ENCODE data around the gene ZNF485. TPM values are rescaled to one million over a fixed set of nuclear protein-coding genes. Genes with fewer than 3 reads are reported as not detected.

Gene ZNF485
- total and polyA plus RNA-seq, 10 of the 15 experiments (the other 5 are each of a cell fraction or from before 2014, with no cell fraction given) = 3.2 to 7.6 (median 5.1) TPM

DNA sequence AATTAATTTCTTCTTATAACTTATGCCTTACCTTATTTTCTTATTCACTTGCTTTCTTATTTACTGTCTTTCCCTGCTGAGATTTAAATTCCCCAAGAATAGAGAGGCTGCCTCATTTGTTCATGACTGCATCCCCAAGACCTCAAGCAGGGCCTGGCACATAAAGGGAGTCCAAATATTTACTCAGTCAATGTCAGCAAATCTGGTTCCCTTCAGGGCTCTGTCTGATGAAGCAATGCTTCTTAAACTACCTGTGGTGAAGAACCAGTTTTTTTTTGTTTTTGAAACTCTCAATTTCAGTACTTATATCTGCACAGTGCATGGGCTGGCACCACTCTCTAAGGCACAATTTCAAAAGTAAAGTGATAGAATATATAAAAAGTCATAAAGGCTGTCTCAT, 36.6 kb upstream of the ZNF485 start:
- ATAC-seq (no peak), DNase-seq (ENCODE audit: low read depth, low spot score) (no peak), FAIRE-seq (no peak)
- SMC1A ChIA-PET (ENCODE audit: uncharacterized antibody, unreplicated experiment) = no interaction called here
- no peaks in the 10 kb centered on the region for H3K4me1 ChIP-seq (ENCODE audit: control insufficient read depth, insufficient read depth, low read length)
- POLR2A ChIA-PET = no interaction called here
- H2AFZ ChIP-seq (ENCODE audit: control insufficient read depth, low read depth, low read length) = no peak overlapping the region
- no peak for TF ChIP-seq LARP7 (IDR thresholded peaks at IDR 0.05)
- TF ChIP-seq, protein P1, sequence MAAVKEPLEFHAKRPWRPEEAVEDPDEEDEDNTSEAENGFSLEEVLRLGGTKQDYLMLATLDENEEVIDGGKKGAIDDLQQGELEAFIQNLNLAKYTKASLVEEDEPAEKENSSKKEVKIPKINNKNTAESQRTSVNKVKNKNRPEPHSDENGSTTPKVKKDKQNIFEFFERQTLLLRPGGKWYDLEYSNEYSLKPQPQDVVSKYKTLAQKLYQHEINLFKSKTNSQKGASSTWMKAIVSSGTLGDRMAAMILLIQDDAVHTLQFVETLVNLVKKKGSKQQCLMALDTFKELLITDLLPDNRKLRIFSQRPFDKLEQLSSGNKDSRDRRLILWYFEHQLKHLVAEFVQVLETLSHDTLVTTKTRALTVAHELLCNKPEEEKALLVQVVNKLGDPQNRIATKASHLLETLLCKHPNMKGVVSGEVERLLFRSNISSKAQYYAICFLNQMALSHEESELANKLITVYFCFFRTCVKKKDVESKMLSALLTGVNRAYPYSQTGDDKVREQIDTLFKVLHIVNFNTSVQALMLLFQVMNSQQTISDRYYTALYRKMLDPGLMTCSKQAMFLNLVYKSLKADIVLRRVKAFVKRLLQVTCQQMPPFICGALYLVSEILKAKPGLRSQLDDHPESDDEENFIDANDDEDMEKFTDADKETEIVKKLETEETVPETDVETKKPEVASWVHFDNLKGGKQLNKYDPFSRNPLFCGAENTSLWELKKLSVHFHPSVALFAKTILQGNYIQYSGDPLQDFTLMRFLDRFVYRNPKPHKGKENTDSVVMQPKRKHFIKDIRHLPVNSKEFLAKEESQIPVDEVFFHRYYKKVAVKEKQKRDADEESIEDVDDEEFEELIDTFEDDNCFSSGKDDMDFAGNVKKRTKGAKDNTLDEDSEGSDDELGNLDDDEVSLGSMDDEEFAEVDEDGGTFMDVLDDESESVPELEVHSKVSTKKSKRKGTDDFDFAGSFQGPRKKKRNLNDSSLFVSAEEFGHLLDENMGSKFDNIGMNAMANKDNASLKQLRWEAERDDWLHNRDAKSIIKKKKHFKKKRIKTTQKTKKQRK (IDR thresholded peaks at IDR 0.05; ENCODE audit: low read depth, low read length) = no peak
- no peak for TF ChIP-seq NFXL1 (IDR thresholded peaks at IDR 0.05; ENCODE audit: borderline replicate concordance)
- no peak for TF ChIP-seq MTA2 (IDR thresholded peaks at IDR 0.05; ENCODE audit: low read depth)
- H3K4me2 ChIP-seq (ENCODE audit: control insufficient read depth, insufficient read depth) = no peak overlapping the region
- intact Hi-C loops (cut with micrococcal nuclease; ENCODE audit: unreplicated experiment) = no loop called here
- no peak overlapping the region for H3K4me3 ChIP-seq
- no peaks in the 10 kb centered on the region for H3K27me3 ChIP-seq (replicated peaks in 1 of 2; ENCODE audit: control insufficient read depth in 2 of 2, insufficient read depth in 2 of 2, low read length in 1 of 2)
- H3K79me2 ChIP-seq (ENCODE audit: control insufficient read depth, insufficient read depth, low read length) = no peaks in the 10 kb centered on the region
- no peak overlapping the region for H3K9ac ChIP-seq (ENCODE audit: control insufficient read depth, insufficient read depth, low read length)
- no peak overlapping the region for H3K27ac ChIP-seq (ENCODE audit: control insufficient read depth, insufficient read depth)
- H4K20me1 ChIP-seq (ENCODE audit: control insufficient read depth, insufficient read depth) = no peaks in the 10 kb centered on the region
- H3K36me3 ChIP-seq (ENCODE audit: control insufficient read depth in 2 of 2, insufficient read depth in 2 of 2, low read length in 1 of 2) = no peaks in the 10 kb centered on the region
- CTCF ChIA-PET = no interaction called here
- RAD21 ChIA-PET (ENCODE audit: unreplicated experiment) = no interaction called here
- H3K9me3 ChIP-seq (replicated peaks; ENCODE audit: control insufficient read depth, insufficient read depth, low read length) = no peaks in the 10 kb centered on the region; the same call in 2 of the 3 replicates
- in situ Hi-C loops (cut with MboI) = no loop called here
- BruUV-seq (replicated peaks) = no TSS peak

DNA sequence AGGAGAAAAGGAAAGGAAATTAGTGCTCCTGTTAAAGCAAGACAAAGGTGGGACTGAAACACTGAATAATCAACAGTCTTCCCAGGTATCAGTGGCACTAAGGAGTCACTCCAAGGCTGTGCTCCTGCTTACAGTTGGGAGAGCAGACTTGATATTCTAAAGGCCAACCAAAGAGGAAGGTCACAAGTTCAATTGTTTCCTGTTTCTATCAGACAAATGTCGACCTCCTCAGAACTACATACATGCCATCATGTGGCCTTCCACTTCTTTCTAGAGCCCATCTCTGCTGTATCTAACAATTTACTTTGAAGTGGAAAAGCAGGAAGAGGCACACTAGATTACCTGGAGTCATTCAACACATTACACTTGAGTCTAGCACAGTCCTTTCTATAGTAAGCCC, 35.3 kb upstream of the ZNF485 start:
- intact Hi-C loops (cut with micrococcal nuclease; ENCODE audit: unreplicated experiment) (no loop called here), in situ Hi-C loops (cut with MboI) (no loop called here)
- Histone ChIP-seq H3K4me2 (ENCODE audit: control insufficient read depth, insufficient read depth) (no peak overlapping the region), H3K4me1 (ENCODE audit: control insufficient read depth, insufficient read depth, low read length) (no peaks in the 10 kb centered on the region), H3K9ac (ENCODE audit: control insufficient read depth, insufficient read depth, low read length) (no peak overlapping the region), H3K4me3 (no peak overlapping the region), H3K36me3 (ENCODE audit: control insufficient read depth in 2 of 2, insufficient read depth in 2 of 2, low read length in 1 of 2) (no peaks in the 10 kb centered on the region), H3K79me2 (ENCODE audit: control insufficient read depth, insufficient read depth, low read length) (no peaks in the 10 kb centered on the region), H3K9me3 (replicated peaks; ENCODE audit: control insufficient read depth, insufficient read depth, low read length) (peaks cover 3% of the 10 kb centered on the region), H4K20me1 (ENCODE audit: control insufficient read depth, insufficient read depth) (no peaks in the 10 kb centered on the region), H3K27ac (ENCODE audit: control insufficient read depth, insufficient read depth) (no peak overlapping the region), H3K27me3 (replicated peaks in 1 of 2; ENCODE audit: control insufficient read depth in 2 of 2, insufficient read depth in 2 of 2, low read length in 1 of 2) (no peaks in the 10 kb centered on the region), H2AFZ (ENCODE audit: control insufficient read depth, low read depth, low read length) (no peak overlapping the region)
- no peak for FAIRE-seq
- DNase-seq (ENCODE audit: low read depth, low spot score) = no peak
- RAD21 ChIA-PET (ENCODE audit: unreplicated experiment) = no interaction called here
- SMC1A ChIA-PET (ENCODE audit: uncharacterized antibody, unreplicated experiment) = no interaction called here
- BruUV-seq (replicated peaks) = no TSS peak
- no peak for ATAC-seq
- WGBS (ENCODE audit: insufficient coverage, insufficient replicate concordance, low lambda C conversion rate, missing lambda C conversion rate) = 0% methylated on average over 1 of the region's 1 CpG
- CTCF ChIA-PET = no interaction called here
- POLR2A ChIA-PET = no interaction called here
- TF ChIP-seq NRF1 (conservative IDR thresholded peaks at IDR 0.05; ENCODE audit: low read depth, low read length) (no peak), BRCA1 (IDR thresholded peaks at IDR 0.05; ENCODE audit: low read depth, low read length) (no peak), TCF12 (IDR thresholded peaks at IDR 0.05; ENCODE audit: low read depth, low read length) (no peak), ZNF24 (IDR thresholded peaks at IDR 0.05) (no peak), ZNF622 (IDR thresholded peaks at IDR 0.05) (no peak), HCFC1 (IDR thresholded peaks at IDR 0.05; ENCODE audit: low read length) (no peak), ZNF274 (IDR thresholded peaks at IDR 0.05; ENCODE audit: insufficient read depth, insufficient read length) (no peak), CEBPB (IDR thresholded peaks at IDR 0.05; ENCODE audit: borderline replicate concordance in 1 of 2, low read depth in 2 of 2, low read length in 2 of 2) (no peak), BMI1 (IDR thresholded peaks at IDR 0.05; ENCODE audit: borderline replicate concordance) (no peak), POLR2AphosphoS2 (IDR thresholded peaks at IDR 0.05; ENCODE audit: low read depth, low read length) (no peak), SMC3 (IDR thresholded peaks at IDR 0.05; ENCODE audit: borderline replicate concordance, low read length) (no peak), STAT3 (IDR thresholded peaks at IDR 0.05; ENCODE audit: low read depth, low read length) (no peak), SMARCA5 (IDR thresholded peaks at IDR 0.05) (no peak)
- TF ChIP-seq, protein P2, sequence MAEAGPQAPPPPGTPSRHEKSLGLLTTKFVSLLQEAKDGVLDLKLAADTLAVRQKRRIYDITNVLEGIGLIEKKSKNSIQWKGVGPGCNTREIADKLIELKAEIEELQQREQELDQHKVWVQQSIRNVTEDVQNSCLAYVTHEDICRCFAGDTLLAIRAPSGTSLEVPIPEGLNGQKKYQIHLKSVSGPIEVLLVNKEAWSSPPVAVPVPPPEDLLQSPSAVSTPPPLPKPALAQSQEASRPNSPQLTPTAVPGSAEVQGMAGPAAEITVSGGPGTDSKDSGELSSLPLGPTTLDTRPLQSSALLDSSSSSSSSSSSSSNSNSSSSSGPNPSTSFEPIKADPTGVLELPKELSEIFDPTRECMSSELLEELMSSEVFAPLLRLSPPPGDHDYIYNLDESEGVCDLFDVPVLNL (IDR thresholded peaks at IDR 0.05; ENCODE audit: low read depth, low read length) = no peak
